ENCODE results near the gene CATSPERB.
"Not testable (repeated sequence)": the region's sequence is repeated elsewhere in the genome, so short reads cannot be mapped to it uniquely, and the experiment has no call there.

CATSPERB gene

DNA sequence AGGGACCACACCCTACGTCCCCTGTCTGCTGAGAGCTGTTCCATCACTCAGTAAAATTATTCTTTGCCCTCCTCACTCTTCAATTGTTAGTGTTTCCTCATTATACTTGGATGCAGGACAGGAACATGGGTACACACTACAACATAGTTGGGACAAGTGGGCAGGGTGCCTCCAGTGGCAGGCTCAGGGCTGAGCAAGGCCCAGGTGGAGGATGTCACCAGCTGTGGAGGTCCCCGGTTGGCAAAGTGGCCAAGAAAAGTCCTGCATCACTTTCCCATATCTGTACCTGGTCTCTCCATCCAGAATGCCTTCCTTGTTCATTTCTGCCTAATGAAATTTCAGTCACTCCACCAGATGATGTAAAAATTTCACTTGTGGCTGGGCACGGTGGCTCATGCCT is 149.1 kb downstream of the CATSPERB start:
- no peak for DNase-seq (ENCODE audit: low read depth in 2 of 2, low spot score in 1 of 2)

DNA sequence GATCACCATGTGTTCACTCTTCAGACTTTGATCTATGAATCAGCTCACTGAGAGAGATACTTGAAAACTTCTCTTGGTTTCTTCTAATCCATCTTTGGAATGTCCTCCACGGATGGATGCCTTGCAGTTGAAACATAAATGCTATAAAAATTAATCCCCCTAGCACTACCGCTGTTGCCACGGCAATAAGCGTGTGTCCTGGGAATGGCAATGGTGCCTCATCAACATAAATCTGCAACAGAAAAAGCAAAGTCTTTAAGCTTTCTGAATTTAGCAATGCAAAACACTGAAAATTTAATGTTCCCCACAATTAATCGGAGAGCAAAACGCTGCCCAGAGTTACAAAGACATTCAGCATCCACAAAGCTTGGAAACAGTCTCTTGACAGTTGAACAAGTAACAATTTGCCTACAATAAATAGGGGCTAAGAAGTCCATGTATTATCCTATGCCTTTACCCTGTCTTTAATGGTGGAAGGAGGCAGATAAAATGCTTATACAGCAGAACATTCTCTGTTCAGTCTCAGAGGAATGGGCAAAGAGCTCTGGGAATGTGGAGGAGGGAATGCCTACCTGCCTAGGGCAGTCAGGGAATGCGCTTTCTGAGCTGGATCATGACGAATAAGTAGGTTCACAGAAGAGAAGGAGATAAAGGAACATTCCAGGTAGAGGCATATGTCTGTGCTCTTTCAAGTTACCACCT is 150.9 kb downstream of the CATSPERB start:
- DNase-seq (ENCODE audit: low read depth in 2 of 2, low spot score in 1 of 2) = no peak

GRCh38 chr14:91577632-91578233 is 154.2 kb downstream of the CATSPERB start:
- no peak for DNase-seq (ENCODE audit: low read depth in 2 of 2, low spot score in 1 of 2)

DNA sequence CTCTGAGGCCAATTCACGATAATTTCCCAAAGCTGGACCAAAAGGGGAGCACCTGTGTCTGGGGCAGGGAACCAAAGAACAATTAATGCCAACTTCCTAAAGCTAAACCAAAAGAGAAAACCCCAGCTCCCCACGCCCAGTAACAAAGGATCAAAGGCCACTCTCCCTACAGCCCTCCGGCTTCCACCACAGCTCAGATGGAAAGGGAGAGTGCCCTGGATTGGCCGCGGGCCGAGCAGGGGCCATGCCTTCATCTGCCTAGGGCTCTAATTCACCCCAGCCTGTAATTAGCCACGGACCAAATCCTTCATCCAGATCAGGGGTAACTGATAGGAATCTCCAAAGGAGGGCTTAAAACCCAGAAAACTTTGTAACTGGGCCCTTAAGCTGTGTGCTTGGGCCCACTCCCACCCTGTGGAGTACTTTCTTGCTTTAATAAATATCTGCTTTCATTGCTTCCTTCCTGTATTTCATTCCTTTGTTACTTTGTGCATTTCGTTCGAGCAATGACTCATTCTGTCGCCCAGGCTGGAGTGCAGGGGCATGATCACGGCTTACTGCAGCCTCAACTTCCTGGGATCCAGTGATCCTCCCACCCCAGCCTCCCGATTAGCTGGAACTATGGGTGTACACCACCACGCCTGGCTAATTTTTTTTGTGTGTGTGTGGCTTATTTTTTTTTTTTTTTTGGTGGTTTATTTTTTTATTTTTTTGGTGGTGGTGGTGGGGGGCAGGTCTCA is 156.2 kb downstream of the CATSPERB start:
- DNase-seq (ENCODE audit: low read depth in 2 of 2, low spot score in 1 of 2) = no peak

- peak; percentile 84 to 92 for DNase-seq (ENCODE audit: low read depth in 2 of 2, low spot score in 1 of 2)
Measured at GRCh38 chr14:91573894-91574837, 157.7 kb downstream of the CATSPERB start.

- DNase-seq (ENCODE audit: low read depth in 2 of 2, low spot score in 1 of 2) = no peak
Measured at GRCh38 chr14:91573528-91573893, 158.4 kb downstream of the CATSPERB start.

GRCh38 chr14:91570021-91570420 is 161.9 kb downstream of the CATSPERB start:
- DNase-seq (ENCODE audit: low read depth in 2 of 2, low spot score in 1 of 2) = no peak

- no peak for DNase-seq (ENCODE audit: low read depth in 2 of 2, low spot score in 1 of 2)
Measured at GRCh38 chr14:91569301-91569700, 162.6 kb downstream of the CATSPERB start.

- DNase-seq (ENCODE audit: low read depth in 2 of 2, low spot score in 1 of 2) = no peak
Measured at GRCh38 chr14:91568626-91569025, 163.3 kb downstream of the CATSPERB start.

DNA sequence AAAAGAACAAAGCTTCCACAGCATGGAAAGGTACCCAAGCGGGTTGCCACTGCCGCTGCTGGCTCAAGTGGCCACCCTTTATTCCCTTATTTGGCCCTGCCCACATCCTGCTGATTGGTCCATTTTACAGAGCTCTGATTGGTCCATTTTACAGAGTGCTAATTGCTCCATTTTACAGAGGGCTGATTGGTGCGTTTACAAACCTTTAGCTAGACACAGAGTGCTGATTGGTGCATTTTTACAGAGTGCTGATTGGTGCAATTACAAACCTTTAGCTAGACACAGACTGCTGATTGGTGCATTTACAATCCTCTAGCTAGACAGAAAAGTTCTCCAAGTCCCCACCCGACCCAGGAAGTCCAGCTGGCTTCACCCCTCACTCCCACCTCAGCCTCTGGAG is 164.1 kb downstream of the CATSPERB start:
- DNase-seq (ENCODE audit: low read depth in 2 of 2, low spot score in 1 of 2) = not testable (repeated sequence)

DNA sequence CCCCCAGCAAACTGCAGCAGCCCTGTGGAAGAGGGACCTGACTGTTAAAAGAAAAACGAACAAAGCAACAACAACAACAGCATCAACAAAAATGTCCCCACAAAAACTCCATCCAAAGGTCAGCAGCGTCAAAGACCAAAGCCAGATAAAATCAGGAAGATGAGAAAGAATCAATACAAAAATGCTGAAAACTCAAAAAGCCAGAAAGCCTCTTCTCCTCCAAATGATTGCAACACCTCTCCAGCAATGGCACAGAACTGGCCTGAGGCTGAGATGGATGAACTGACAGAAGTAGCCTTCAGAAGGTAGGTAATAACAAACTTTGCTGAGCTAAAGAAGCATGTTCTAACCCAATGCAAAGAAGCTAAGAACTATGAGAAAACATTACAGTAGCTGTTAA is 176.4 kb downstream of the CATSPERB start:
- DNase-seq (ENCODE audit: low read depth in 2 of 2, low spot score in 1 of 2) = no peak

DNA sequence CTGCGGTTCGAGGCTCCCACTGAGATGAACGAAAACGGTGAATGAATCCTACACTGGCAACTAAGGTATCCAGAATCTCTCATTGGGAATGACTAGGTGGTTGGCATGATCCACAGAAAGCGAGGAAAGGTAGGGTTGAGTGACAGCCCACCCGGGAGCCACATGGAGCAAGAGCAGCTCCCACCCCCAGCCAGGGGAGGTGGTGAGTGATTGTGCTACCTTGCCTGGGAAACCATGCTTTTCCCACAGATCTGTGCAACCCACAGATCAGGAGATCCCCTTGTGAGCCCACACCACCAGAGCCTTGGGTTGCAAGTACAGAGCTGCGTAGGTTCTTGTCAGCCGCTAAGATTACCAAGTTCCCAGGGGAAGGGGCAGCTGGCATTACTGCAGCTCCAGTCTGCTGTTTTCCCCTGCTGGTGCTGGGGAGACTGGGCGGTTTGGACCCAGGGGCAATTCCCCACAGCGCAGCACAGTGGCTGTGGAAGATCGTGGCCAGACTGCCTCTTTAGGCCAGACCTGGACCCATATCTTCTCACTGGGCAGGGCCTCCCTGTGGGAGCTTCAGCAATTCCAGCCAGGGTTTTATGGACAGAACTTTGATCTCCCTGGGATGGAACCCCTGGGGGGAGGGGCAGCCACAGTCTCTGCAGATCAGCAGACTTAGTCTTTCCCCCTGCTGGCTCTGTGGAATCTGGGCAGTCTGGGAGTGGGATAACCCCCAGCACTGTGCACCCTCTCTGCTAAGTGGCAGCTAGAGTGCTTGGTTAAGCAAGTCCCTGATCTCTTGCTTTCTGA is 177.2 kb downstream of the CATSPERB start:
- no peak for DNase-seq (ENCODE audit: low read depth in 2 of 2, low spot score in 1 of 2)

DNA sequence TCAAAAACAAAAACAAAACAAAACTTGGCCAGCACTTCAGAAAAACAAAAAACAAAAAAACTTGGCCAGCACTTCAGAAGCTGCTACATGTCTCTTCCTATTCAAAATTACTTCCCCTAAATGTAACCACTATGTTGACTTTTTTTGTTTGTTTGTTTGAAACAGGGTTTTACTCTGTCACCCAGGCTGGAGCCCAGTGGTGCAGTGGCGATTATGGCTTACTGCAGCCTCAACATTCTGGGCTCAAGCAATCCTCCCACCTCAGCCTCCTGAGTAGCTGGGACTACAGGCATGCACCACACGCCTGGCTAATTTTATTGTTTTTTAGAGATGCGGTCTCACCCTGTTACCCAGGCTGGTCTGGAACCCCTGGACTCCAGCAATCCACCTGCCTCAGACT is 183.8 kb downstream of the CATSPERB start:
- DNase-seq (ENCODE audit: low read depth in 2 of 2, low spot score in 1 of 2) = no peak

DNA sequence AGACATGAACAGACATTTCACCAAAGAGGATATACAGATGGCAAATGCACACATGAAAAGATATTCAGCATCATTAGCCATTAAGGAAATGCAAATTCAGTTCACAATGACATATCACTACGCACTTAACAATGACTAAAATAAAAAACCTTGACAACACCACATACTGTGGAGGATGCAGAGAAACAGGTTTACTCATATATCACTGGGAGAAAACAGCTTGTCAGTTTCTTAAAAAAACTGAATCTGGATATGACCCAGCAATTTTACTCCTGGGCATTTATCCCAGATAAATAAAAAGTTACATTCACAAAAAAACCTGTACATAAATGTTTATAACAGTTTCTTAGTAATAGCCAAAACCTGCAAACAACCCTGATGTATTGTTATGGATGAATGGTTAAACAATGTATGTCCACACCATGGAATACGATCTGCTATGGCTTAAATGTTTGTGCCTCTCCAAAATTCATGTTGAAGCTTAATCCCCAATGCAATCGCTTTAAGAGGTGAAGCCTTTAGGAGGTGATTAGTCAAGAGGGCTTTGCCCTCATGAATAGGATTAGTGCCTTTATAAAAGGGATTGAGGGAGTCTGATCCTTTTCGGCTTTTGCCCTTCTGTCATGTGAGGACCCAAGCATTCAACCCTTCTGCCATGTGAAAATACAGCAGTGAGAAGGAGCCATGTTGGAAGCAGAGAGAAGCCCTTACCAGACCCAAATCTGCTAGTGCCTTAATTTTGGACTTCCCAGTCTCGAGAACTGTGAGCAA is 185.8 kb downstream of the CATSPERB start:
- DNase-seq (ENCODE audit: low read depth in 2 of 2, low spot score in 1 of 2) = no peak

DNA sequence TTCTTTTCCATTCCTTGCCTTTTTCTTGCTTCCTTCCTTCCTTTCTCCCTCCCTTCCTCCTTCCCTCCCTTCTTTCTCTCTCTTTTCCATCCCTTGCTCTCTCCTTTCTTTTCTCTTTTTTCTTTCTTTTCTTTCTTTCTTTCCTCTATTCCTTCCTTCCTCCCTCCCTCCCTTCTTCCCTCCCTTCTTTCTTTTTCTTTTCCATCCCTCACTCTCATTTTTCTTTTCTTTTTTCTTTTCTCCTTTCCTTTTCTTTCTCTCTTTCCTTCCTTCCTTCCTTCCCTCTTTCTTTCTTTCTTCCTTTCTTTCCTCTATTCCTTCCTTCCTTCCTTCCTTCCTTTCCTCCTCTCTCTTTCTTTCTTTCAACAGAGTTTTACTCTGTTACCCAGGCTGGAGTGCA is 186.7 kb downstream of the CATSPERB start:
- no peak for DNase-seq (ENCODE audit: low read depth in 2 of 2, low spot score in 1 of 2)

DNA sequence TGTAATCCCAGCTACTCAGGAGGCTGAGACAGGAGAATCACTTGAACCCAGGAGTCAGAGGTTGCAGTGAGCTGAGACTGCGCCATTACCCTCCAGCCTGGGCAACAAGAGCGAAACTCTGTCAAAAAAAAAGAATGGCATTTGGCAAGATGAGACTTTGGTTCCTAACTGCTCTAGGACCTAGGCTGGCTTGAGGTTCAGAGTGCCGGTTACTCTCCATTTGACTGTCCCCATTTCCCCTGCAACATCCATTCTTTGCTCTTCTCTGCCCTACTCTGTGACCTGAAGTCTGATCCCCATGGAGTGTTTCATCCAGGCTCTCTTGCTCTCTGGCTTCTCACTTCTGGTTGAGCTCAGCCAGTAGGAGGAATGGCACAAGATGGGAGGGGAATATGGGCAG is 195.6 kb downstream of the CATSPERB start:
- no peak for DNase-seq (ENCODE audit: low read depth in 2 of 2, low spot score in 1 of 2)

DNA sequence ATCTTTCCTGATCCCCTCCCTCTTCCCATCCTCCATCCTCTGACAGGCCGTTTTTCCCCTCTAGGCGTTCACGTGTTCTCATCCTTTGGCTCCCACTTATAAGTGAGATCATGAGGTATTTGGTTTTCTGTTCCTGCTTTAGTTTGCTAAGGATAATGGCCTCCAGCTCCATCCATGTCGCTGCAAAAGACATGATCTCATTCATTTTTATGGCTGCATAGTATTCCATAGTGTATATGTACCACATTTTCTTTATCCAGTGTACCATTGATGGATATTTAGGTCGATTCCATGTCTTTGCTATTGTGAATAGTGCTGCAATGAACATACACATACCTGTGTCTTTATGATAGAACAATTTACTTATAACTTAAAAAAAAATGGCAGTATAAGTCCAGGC is 197.8 kb downstream of the CATSPERB start:
- DNase-seq (ENCODE audit: low read depth in 2 of 2, low spot score in 1 of 2) = not testable (repeated sequence)

DNA sequence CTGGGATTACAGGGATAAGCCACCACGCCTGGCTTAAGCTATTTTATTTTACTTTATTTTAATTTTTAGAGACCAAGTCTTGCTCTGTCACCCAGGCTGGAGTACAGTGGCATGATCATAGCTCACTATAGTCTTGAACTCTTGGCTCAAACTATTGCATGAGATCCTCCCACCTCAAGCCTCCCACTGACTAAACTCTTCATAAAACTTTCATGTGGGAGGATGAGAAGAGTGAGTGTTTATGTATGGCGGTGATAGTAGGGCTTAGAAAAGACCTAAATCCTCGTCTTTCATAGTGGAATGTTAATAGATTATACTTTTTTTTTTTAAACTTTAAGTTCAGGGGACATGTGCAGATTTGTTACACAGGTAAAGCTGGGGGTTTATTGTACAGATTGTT is 198.3 kb downstream of the CATSPERB start:
- DNase-seq (ENCODE audit: low read depth in 2 of 2, low spot score in 1 of 2) = no peak

Data from stimulated activated CD8-positive, alpha-beta memory T cell treated with anti-CD3 and anti-CD28 coated beads, Interleukin-4, amount 100 ng/mL, for 4 hours (primary cell).